Nucleus accumbens (tissue), 56 donors: Measurements from ENCODE around the gene GPR17.

ENCODE experiments used
- DNase-seq, 56 donors: peaks; one replicate each; lab custom pipeline; 2025; lab: John Stamatoyannopoulos, UW

GPR17 gene

DNA sequence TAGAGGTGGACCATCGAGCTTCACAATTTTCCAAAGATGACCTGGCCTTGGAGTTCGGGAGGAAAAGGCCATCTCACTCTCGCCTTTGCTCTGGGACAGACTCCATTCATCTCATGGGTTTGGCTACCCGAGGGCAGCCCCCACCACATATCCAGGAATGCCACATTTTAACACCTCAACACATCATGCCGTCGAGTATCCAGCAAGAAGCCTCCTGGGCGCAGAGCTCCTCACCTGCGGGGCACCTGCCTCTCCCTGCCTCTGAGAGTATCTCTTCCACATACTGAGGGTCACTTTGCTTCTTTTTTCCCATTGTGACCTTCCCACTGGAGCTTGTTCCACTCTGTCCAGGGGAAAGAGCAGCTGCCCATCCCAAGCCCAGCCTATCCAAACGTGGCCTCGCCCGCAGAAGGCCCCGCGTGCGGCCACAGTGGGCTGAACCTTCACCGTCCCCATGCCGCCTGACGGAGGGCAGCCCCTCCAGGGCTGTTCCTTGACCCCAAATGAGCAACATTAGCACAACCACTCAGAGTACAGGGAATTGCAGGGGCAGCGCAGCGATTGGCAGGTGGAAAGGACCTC is 34.8 kb downstream of the GPR17 start:
- no peak for DNase-seq

DNA sequence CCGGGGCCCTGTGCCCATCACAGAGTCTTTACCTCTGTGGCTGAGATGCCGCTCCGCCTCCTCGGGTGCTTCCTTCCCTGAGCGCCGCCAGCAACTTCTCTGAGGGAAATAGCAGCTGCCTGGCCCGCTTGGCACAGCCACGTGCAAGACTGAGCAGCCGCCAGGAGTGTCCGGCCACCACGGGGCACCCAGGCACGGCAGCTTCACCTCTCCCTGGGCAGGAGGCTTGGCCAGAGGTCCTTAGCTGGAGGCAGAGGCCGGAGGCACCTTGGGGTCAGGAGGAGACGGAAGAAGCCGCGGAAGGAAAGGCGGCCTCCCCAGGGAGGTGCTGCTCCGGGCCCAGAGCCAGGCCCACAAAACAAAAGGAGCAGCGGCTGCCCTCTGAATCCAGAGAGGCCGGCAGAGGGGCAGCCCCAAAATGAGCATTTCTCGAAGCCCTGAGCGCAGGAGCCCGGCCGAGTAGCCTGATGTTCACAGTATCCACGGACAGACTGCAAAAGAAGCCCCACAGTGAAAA is 35.4 kb downstream of the GPR17 start:
- peak in 1 of 56 donors; percentile 16 for DNase-seq

DNA sequence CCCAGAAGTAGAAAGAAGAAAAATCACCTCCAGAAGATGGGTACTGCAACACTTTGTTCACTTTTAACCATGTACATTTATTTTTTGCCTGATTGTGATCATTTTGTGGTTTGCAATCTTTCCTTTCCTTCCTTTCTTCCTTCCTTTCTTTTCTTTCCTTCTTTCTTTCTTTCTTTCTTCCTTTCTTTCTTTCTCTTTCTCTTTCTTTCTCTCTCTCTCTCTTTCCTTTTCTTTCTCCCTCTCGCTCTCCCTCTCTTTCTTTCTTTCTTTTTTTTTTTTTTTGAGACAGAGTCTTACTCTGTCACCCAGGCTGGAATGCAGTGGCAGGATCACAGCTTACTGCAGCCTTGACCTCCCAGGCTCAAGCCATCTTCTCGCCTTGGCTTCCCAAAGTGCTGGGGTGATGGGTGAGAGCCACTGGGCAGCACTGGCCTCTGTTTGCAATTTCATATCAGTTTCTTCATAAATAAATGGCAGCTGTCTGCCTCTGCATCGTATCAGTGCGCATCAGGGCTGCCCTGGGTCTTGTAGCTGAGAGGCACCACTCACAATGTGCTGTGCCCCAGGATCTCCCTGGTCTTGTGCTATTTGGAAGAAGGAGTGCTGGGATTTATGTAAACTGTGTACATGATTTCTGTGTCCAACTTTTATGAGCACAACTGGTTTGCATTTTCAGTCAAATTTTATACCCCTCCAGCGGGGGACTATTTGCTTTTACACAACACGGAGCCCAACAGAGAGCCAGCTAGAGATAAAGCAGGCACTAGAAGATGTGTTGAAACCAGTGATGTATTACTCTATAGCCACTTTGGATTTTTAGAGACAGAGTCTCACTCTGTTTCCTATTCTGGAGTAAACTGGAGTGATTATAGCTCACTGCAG is 36.3 kb downstream of the GPR17 start:
- DNase-seq: no peak

DNA sequence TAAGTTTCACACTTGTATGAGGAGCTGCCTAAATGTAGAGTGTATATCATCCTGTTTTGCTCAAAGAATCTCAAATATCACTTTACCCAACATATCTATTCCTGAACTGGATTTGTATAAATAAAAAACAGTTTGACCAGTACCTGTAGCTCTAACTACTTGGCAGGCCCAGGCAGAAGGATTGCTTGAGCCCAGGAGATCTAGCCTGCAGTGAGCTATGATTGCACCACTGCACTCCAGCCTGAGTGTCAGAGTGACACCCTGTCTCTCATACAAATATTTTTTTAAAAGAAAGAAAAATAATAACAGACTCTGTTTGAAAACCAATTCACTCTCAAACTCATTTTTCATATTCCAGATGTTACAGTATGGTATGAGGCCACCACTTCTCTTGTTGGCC is 37.1 kb downstream of the GPR17 start:
- no peak for DNase-seq

DNA sequence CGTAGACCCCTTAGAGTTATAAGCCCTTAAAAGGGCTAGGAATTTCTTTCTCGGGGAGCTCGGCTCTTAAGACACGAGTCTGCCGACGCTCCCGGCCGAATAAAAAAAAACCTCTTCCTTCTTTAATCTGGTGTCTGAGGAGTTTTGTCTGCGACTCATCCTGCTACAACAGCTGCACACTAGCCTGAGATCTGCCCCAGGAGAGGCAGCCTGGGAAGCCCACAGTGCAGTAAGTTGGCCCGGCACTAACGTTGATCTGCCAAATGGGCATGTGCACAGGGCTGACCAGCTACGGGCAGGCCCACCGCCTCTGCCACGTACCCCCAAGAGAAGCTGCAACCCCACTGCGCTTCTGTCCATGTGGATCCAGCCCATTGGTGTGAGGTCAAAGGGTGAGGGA is 37.8 kb downstream of the GPR17 start:
- no peak for DNase-seq

DNA sequence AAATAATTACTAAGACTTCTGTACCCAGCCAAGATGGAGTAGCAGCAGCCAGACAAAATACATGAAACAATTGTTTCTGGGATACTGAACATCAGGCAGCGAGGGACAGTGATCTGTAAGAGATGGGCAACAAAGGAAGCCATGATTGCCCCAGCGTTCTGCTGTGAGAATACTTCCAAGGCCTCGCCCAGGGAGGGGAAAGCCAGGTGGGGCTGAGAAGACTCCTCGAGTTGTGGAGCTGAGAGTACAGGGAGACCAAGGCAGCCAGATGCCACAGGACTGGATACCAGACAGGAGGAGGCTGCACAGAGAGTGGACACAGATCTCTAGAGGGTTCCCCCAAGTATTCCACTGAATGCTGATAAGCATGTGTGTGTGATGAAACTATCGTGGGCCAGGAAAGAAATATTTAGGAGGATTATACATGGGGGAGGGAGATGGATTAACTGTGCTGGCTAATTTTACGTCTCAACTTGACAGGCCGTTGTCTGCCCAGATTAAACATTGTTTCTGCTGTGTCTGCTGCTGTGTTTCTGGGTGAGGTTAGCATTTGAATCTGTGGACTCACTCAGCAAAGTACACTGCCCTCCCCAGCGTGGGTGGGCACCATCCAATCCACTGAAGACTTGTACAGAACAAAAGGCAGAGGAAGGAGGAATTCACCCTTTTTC is 39.6 kb downstream of the GPR17 start:
- DNase-seq: no peak

DNA sequence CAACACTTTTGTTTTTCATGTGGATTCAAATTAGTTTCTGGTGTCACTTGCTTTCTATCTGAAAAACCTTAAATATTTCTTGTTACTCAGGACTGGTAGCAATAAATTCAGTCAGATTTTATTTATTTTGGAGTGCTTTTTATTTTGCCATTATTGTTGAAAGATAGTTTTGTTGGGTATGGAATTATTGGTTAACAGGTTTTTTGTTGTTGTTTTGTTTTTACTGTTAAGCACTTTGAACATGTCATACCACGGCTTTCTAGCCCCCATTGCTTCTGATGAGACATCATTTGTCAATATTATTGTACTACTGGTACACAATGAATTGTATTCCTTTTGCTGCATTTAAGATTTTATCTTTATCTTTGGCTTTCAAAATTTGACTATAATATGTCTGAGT is 42.5 kb downstream of the GPR17 start:
- DNase-seq: no peak

DNA sequence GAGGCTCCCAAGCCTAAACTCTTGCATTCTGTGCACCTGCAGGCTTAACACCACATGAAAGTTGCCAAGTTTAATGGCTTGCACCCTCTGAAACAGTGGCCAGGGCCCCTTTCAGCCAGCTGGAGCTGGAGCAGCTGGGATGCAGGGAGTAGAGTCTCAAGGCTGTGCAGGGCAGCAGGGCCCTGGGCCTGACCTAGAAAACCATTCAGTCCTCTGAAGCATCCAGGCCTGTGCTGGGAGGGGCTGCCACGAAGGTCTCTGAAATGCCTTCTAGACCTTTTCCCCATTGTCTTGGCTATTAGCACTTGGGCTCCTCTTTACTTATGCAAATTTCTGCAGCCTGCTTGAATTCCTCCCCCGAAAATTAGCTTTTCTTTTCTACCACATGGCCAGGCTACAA is 44.7 kb downstream of the GPR17 start:
- no peak for DNase-seq

DNA sequence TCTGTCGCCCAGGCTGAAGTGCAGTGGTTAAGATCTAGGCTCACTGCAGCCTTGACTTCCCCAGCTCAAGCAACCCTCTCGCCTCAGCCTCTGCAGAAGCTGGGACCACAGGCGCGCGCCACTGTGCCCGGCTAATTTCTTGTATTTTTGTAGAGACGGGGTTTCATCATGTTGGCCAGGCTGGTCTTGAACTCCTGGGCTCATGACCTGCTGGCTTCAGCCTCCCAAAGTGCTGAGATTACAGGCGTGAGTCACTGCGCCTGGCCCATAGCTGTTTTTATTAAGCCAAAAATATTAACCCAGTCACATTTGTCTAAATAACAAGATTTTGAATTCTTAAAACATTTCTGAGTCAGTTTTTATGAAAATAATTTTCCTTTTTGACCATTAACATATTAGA is 49.0 kb downstream of the GPR17 start:
- DNase-seq: no peak

DNA sequence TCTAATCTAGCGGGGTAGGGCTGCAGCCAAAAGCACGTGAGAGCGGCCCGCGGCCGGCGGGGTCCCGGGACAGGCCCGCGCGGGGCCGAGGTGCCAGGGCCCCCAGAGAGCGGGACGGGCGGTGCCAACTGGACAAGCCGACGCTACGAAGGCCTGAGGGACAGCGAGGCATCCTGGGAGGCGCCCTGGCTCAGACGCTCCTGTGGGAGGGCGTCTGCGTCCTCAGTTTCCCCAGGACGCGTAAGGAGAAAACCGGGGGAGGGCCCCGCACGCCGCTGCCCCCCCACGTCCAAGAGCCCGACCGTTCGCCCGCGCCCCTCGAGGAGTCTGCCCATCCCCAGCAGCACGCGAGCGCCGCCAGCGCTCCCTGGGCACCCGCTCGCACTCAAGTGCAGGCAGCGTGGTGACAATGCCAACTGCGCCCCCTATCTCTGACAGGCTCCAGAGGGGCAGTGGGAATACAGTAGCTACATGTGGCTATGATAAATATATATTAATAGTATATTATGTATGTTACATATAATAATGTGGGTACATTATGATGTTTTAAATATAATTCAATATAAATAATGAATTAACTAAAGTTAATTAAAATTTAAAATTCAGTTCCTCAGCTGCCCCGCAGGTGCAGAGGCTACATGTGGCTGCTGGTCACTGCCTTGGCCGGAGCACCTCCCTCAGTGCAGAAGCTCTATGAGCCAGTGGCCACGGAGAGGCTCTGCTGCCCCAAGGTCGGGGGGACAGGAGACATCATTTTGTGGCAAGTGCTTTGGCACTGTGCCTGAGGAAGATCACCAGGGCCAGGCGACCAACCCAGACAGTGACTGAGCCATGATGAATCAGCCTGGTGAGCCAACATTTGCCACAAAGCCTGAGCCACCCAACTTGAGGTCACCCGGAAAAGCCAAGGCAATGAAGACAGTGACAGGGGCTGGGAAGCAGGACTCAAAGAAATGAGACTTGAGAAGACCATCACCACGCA is 49.8 kb downstream of the GPR17 start:
- peak in 28 of 56 donors; percentile 12 to 72 (median 44) for DNase-seq

DNA sequence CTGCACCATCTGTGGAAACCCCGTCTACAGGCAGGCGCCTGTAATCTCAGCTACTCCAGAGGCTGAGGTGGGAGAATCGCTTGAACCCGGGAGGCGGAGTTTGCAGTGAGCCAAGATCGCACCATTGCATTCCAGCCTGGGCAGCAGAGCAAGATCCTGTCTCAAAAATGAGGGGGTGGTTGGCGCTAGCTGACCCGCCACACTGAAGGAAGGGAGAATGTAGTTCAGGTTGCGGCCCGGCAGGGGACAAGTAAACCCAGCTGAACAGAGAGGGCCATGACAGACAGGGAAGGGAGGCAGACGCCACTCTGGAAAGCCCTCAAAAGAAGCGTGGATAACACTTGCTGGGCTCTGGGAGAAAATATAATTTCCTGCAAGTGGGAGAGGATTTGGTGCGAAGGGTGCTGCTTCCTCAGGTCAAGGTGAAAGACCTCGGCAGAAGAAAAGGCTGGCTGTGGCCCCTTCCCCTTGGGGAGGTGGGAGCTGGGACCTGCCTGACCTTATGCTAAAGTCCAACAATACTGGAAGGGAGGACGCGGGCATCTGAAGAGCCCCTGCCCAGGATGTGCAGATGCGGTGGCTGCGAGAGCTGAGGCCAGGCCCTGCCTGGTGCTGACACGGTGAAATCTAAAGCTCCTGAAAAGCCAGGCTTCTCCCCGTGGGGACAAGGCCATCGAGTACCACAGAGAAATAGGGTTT is 51.7 kb downstream of the GPR17 start:
- DNase-seq: no peak

DNA sequence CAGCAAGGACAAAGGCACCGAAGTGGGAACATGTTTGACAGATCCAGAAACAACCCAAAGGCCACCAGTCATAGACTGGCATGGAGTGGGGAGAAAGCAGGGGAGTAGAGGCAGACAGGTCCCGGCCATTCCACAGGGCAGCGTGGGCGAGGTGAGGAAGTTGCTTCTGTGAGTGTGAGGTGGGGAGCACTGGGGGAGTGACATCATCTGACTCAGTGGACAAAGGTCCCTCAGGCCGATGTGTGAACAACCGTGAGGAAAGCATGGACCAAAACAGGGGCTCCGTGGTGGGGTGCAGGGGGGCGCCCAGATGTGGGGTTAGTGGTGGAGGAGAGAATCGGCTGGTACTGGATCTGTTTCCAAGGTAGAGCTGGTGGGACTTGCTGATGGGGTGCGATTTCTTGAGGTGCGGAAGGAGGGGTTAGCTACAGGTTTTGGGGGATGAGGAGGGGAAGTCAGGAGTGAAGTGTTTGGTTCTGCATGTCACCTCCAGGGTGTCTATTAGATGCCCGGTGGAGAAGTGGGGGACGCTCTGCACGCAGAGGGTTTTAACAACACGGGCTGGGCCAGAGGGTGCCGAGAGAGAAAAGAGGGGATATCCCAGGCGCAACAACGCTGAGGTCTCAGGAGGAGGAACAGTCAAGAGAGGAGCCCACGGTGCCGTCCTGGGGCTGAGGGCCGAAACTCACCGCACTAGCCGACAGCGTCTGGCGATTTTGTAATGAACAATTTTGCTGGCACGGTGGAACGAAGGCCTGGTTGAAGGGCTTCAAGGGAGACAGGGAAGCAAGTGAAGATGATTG is 52.8 kb downstream of the GPR17 start:
- DNase-seq: no peak

DNA sequence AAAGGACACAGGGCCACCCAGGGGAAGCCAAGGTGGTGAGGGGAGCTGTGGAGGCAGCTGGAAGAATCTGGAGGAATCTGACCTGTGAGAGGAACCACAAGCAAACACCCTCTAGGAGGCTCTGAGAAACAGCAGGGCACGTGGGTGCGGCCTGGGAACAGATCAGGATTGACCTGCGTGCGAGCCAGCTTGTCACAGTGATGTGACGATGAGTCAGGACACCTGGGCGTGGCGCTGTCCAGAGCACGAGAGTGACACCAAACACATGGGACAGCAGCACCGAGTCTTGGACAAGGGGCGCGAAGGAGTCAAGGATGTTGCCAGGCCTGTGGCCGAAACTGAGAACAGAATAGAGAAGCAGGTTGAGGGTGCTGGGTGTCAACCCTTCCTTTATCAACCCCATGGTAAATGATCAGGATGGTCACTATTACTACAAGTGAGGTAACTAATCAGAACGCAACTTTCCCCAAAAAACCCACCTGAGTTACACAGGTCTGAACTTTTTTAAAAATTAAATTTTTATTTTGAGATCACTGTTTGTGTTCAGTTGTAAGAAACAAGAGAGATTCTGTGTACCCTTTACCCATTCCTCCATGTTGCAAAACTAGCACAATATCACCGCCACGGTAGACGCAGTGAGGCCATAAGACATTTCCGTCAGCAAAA is 54.7 kb downstream of the GPR17 start:
- peak in 13 of 56 donors; percentile 11 to 48 (median 26) for DNase-seq

DNA sequence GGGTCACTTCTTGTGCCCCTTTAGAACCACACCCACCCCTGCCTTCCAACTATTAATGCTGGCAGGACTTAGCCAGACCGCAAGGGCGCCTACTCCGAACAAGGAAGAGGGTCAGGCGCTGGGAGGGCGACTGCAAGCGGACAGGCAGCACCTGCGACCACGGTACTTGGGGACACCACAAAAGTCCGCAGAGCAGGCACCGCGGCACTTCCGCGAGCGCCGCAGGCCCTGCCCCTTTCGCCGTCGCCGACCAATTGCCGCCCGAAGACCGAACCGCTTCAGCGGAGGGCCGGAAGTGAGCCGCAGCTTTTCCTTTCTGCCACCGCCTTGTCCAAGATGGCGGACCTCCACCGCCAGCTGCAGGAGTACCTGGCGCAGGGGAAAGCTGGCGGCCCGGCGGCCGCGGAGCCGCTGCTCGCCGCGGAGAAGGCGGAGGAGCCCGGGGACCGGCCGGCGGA is 55.3 kb downstream of the GPR17 start, which contains the start of gene SFT2D3:
SFT2D3 (plus strand) TSS at position 305 of the 458 bp plus-strand sequence; CDS start at position 337, 32 bp downstream.
- peak; percentile 10 to 94 (median 86) for DNase-seq

DNA sequence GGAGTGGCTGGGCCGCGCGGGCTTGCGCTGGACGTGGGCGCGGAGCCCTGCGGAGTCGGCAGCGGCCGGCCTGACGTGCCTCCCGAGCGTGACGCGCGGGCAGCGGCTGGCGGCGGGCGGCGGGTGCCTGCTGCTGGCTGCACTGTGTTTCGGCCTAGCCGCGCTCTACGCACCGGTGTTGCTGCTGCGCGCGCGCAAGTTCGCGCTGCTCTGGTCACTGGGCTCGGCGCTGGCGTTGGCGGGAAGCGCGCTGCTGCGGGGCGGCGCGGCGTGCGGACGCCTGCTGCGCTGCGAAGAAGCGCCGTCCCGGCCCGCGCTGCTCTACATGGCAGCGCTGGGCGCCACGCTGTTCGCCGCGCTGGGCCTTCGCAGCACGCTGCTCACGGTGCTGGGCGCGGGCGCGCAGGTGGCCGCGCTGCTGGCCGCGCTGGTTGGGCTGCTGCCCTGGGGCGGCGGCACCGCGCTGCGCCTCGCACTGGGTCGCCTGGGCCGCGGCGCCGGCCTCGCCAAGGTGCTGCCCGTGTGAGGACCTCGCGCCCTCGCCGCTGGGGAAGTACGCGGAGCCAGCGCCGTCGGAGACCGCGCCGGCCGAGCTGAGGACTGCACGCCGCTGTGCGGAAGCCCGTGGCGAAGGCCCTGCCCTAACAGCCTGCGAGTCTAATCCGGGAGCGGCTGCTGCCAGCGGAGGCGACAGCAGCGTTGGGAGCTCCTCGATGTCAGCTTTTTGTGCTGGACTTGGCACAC is 55.9 kb downstream of the GPR17 start:
- DNase-seq: peak in 39 of 56 donors; percentile 32 to 89 (median 65)
